ENCODE results near the gene CERS5.

Gene CERS5

DNA sequence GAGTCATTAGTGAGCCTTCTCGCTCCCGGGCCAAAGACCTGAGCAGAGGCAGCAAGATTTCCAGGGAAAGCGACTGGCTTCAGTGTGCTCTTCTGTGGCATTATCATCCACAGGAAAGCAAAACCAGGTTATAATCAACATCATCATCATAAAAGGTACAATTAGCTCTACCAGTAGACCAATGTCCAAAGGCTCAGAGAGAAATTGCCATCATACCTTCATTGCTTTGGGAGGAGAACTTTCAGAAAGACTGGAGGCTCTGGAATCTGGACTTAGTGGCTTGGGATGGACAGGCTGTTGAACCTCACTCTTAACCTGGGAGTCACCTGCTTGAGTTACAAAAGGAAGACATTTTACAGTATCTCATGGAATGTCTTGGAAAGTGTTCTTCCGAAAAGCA, 25.1 kb upstream of the CERS5 start:
- no peak overlapping the region for H3K9ac ChIP-seq (ENCODE audit: low read length)
- H4K20me1 ChIP-seq (ENCODE audit: insufficient read depth, low read length): peaks cover 8% of the 10 kb centered on the region
- H3K4me1 ChIP-seq (ENCODE audit: low read length): no peaks in the 10 kb centered on the region
- H3K79me2 ChIP-seq (ENCODE audit: low read length): no peaks in the 10 kb centered on the region
- H3K36me3 ChIP-seq (replicated peaks; ENCODE audit: low read depth, low read length): peaks cover 40% of the 10 kb centered on the region
- no peak overlapping the region for H3K27ac ChIP-seq (ENCODE audit: low read length)
- H3K9me3 ChIP-seq (ENCODE audit: insufficient read depth, low read length): no peaks in the 10 kb centered on the region
- H3K27me3 ChIP-seq (ENCODE audit: low read depth, low read length): no peaks in the 10 kb centered on the region
- TF ChIP-seq, protein P1, sequence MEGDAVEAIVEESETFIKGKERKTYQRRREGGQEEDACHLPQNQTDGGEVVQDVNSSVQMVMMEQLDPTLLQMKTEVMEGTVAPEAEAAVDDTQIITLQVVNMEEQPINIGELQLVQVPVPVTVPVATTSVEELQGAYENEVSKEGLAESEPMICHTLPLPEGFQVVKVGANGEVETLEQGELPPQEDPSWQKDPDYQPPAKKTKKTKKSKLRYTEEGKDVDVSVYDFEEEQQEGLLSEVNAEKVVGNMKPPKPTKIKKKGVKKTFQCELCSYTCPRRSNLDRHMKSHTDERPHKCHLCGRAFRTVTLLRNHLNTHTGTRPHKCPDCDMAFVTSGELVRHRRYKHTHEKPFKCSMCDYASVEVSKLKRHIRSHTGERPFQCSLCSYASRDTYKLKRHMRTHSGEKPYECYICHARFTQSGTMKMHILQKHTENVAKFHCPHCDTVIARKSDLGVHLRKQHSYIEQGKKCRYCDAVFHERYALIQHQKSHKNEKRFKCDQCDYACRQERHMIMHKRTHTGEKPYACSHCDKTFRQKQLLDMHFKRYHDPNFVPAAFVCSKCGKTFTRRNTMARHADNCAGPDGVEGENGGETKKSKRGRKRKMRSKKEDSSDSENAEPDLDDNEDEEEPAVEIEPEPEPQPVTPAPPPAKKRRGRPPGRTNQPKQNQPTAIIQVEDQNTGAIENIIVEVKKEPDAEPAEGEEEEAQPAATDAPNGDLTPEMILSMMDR (IDR thresholded peaks at IDR 0.05; ENCODE audit: low read depth, low read length): no peak
- TF ChIP-seq EZH2phosphoT487 (IDR thresholded peaks at IDR 0.05; ENCODE audit: low read depth): no peak
- H2AFZ ChIP-seq (ENCODE audit: low read depth, low read length): no peak overlapping the region
- no peak overlapping the region for H3K4me3 ChIP-seq (ENCODE audit: low read length)
- H3K4me2 ChIP-seq (ENCODE audit: low read length): no peak overlapping the region

DNA sequence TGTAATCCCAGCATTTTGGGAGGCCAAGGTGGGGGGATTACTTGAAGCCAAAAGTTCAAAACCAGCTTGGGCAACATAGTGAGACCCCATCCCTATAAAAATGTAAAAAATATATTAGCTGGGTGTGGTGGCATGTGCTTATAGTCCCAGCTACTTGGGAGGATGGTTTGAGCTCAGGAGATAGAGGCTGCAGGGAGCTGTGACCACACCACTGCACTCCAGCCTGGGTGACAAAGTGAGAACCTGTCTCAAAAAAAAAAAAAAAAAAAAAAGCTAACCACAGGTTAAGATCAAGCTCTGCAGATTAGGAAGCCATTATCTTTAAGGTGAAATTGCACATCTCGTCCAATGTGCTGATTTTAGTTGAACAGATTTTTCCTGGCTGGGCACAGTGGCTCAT, 23.7 kb upstream of the CERS5 start:
- no peaks in the 10 kb centered on the region for H3K79me2 ChIP-seq (ENCODE audit: low read length)
- H3K9ac ChIP-seq (ENCODE audit: low read length): no peak overlapping the region
- H3K9me3 ChIP-seq (ENCODE audit: insufficient read depth, low read length): no peaks in the 10 kb centered on the region
- H3K4me3 ChIP-seq (ENCODE audit: low read length): no peak overlapping the region
- H3K27ac ChIP-seq (ENCODE audit: low read length): no peak overlapping the region
- H4K20me1 ChIP-seq (ENCODE audit: insufficient read depth, low read length): peaks cover 11% of the 10 kb centered on the region
- peaks cover 43% of the 10 kb centered on the region for H3K36me3 ChIP-seq (replicated peaks; ENCODE audit: low read depth, low read length)
- H3K4me2 ChIP-seq (ENCODE audit: low read length): no peak overlapping the region
- TF ChIP-seq, protein P1 (IDR thresholded peaks at IDR 0.05; ENCODE audit: low read depth, low read length): no peak
- no peak for TF ChIP-seq EZH2phosphoT487 (IDR thresholded peaks at IDR 0.05; ENCODE audit: low read depth)
- no peak overlapping the region for H2AFZ ChIP-seq (ENCODE audit: low read depth, low read length)
- no peaks in the 10 kb centered on the region for H3K27me3 ChIP-seq (ENCODE audit: low read depth, low read length)
- no peaks in the 10 kb centered on the region for H3K4me1 ChIP-seq (ENCODE audit: low read length)

DNA sequence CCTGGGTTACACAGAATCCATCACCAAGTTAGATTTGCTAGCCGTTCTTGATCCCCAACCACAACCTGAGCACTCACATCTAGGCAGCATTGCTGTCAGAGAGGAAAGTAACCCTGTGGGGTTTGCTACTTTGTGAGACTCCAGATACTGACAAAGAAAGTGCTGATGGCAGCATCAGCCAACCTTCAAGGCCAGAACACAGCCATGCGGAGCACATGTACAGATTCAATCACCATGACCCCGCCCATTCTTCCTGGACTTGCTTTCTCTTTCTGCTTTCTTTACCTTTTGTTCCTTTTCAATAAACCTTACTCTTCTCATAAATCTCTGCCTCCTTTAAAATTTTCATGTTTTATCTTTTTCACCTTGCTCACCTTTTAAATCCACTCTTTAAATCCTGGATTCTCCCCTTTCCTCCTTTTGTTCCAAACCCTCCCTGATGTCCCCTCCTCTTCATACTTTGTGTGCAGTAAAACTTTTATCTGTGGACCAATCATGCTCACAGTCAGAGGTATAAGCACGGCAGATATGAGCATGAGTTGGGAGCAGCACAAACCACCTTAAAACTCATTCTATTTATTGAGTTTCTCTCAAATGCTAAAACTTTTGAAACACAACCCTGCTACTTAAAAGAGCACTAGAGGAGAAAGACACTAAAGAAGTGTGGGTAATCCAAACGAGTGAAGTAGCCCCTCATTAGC, 21.9 kb upstream of the CERS5 start:
- Histone ChIP-seq H3K9ac (ENCODE audit: low read length) (no peak overlapping the region), H3K4me1 (ENCODE audit: low read length) (no peaks in the 10 kb centered on the region), H3K27ac (ENCODE audit: low read length) (no peak overlapping the region), H3K79me2 (ENCODE audit: low read length) (no peaks in the 10 kb centered on the region), H3K27me3 (ENCODE audit: low read depth, low read length) (no peaks in the 10 kb centered on the region), H3K36me3 (replicated peaks; ENCODE audit: low read depth, low read length) (peaks cover 47% of the 10 kb centered on the region), H3K4me2 (ENCODE audit: low read length) (no peak overlapping the region), H3K9me3 (ENCODE audit: insufficient read depth, low read length) (no peaks in the 10 kb centered on the region), H3K4me3 (ENCODE audit: low read length) (no peak overlapping the region), H2AFZ (ENCODE audit: low read depth, low read length) (no peak overlapping the region), H4K20me1 (ENCODE audit: insufficient read depth, low read length) (peaks cover 11% of the 10 kb centered on the region)
- TF ChIP-seq, protein P1 (IDR thresholded peaks at IDR 0.05; ENCODE audit: low read depth, low read length): no peak
- no peak for TF ChIP-seq EZH2phosphoT487 (IDR thresholded peaks at IDR 0.05; ENCODE audit: low read depth)

DNA sequence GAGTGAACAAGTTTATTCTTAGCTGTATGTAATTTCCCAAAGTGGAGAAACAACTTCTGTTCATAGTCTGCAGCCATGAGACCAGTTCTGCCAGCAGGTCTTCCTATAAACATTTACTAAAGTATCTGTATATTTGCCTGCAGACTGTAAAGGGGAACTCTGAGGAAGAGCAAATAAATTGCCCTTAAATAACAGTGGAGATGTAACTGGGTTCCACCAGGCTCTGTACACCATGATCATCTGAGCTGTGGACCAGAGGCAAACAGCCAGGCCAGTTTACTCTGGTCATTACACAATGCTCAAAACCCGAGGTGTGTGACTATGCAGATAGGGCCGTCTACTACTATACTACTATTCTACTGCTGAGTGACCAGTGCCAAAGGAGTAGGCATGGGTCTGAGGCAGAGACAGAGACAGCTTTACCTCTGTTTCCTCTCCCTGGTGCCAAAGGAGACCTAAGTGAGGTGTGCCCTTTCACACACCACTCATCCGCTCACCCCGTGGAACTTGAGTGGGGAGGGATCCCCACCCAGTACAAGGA, 21.1 kb upstream of the CERS5 start:
- Histone ChIP-seq H3K4me2 (ENCODE audit: low read length) (no peak overlapping the region), H3K27ac (ENCODE audit: low read length) (no peak overlapping the region), H4K20me1 (ENCODE audit: insufficient read depth, low read length) (peaks cover 11% of the 10 kb centered on the region), H3K27me3 (ENCODE audit: low read depth, low read length) (no peaks in the 10 kb centered on the region), H3K4me3 (ENCODE audit: low read length) (no peak overlapping the region), H3K9ac (ENCODE audit: low read length) (no peak overlapping the region), H3K79me2 (ENCODE audit: low read length) (no peaks in the 10 kb centered on the region), H3K9me3 (ENCODE audit: insufficient read depth, low read length) (no peaks in the 10 kb centered on the region), H3K36me3 (replicated peaks; ENCODE audit: low read depth, low read length) (peaks cover 48% of the 10 kb centered on the region), H3K4me1 (ENCODE audit: low read length) (no peaks in the 10 kb centered on the region), H2AFZ (ENCODE audit: low read depth, low read length) (no peak overlapping the region)
- TF ChIP-seq, protein P1 (IDR thresholded peaks at IDR 0.05; ENCODE audit: low read depth, low read length): no peak
- TF ChIP-seq EZH2phosphoT487 (IDR thresholded peaks at IDR 0.05; ENCODE audit: low read depth): no peak

Measured in OCI-LY3 (cell line).